IMR-90 (cell line): Measurements from ENCODE around the gene ZBTB8A. TPM values are rescaled to one million over a fixed set of nuclear protein-coding genes. Genes with fewer than 3 reads are reported as not detected.

Source experiments
- ATAC-seq: fragments of 200-7000 bp; cut with Tn5 transposase; 2 replicates; pipeline ENCODE4 v1.9.1; 2020; ENCODE audit warnings: low read depth, mild to moderate bottlenecking, moderate library complexity
- BruUV-seq: library from RNA; stranded (reverse); fragments of 400-500 nt; replicated peaks from 2 replicates; lab custom pipeline; 2021; lab: Mats Ljungman, UMichigan
- CTCF ChIA-PET: fragments of 300-600 bp; formaldehyde crosslinking; extraction: SDS; loops from one replicate; lab custom pipeline; 2021; ENCODE audit warnings: antibody characterized with exemption; lab: Yijun Ruan, JAX
- POLR2A ChIA-PET: fragments of 300-600 bp; sonication (Branson Sonifier 250); formaldehyde crosslinking; loops from one replicate; lab custom pipeline; 2022; ENCODE audit warnings: antibody characterized with exemption; ENCODE audit not compliant: unreplicated experiment; lab: Charles Lee
- DNase-seq: peaks from one replicate; pipeline ENCODE4 v3.0.0; 2013
- H2AFZ ChIP-seq: replicated peaks from 2 replicates; pipeline ENCODE3; 2013; ENCODE audit warnings: low read length, mild to moderate bottlenecking; ENCODE audit not compliant: poor library complexity
- H2AK5ac ChIP-seq: 2 replicates; pipeline ENCODE4 v1.6.1; 2013; ENCODE audit warnings: low read depth, low read length, inconsistent platforms
- H2AK9ac ChIP-seq: replicated peaks from 2 replicates; pipeline ENCODE3; 2013; ENCODE audit warnings: mild to moderate bottlenecking, low read depth, low read length, moderate library complexity; ENCODE audit not compliant: poor library complexity
- H2BK120ac ChIP-seq: 2 replicates; pipeline ENCODE4 v1.6.1; 2013; ENCODE audit warnings: low read depth, low read length, inconsistent platforms
- H2BK15ac ChIP-seq: 3 replicates; pipeline ENCODE4 v1.6.1; 2013; ENCODE audit warnings: low read depth, low read length, inconsistent platforms
- H2BK20ac ChIP-seq: 2 replicates; pipeline ENCODE4 v1.6.1; 2013; ENCODE audit warnings: low read depth, mild to moderate bottlenecking, inconsistent platforms, low read length, moderate library complexity
- H2BK5ac ChIP-seq: 2 replicates; pipeline ENCODE4 v1.6.1; 2013; ENCODE audit warnings: mild to moderate bottlenecking, low read depth, low read length, inconsistent platforms; ENCODE audit not compliant: poor library complexity, severe bottlenecking
- H3K14ac ChIP-seq: replicated peaks from 2 replicates; pipeline ENCODE4 v1.6.1; 2013; ENCODE audit warnings: low read depth, low read length, inconsistent platforms
- H3K18ac ChIP-seq: 2 replicates; pipeline ENCODE4 v1.6.1; 2013; ENCODE audit warnings: low read depth, low read length, control low read depth
- H3K23ac ChIP-seq: 2 replicates; pipeline ENCODE4 v1.6.1; 2013; ENCODE audit warnings: low read depth, low read length, inconsistent platforms
- H3K27ac ChIP-seq: 2 replicates; pipeline ENCODE4 v1.5.1; 2013; ENCODE audit warnings: mild to moderate bottlenecking, control low read depth, low read length; ENCODE audit not compliant: insufficient read depth
- H3K27me3 ChIP-seq: 2 replicates; pipeline ENCODE4 v1.6.1; 2013; ENCODE audit warnings: low read length; ENCODE audit not compliant: control insufficient read depth, insufficient read depth
- H3K36me3 ChIP-seq: 2 replicates; pipeline ENCODE4 v1.6.1; 2013; ENCODE audit warnings: low read length, mixed read lengths; ENCODE audit not compliant: control insufficient read depth, insufficient read depth
- H3K4ac ChIP-seq: 2 replicates; pipeline ENCODE4 v1.6.1; 2013; ENCODE audit warnings: low read depth, low read length, inconsistent platforms
- H3K4me1 ChIP-seq: 2 replicates; pipeline ENCODE4 v1.6.1; 2013; ENCODE audit warnings: low read length, mixed read lengths; ENCODE audit not compliant: control insufficient read depth, insufficient read depth
- H3K4me2 ChIP-seq: 2 replicates; pipeline ENCODE4 v1.6.1; 2013; ENCODE audit warnings: low read depth, mild to moderate bottlenecking, control low read depth, low read length, moderate library complexity
- H3K4me3 ChIP-seq: 2 replicates; pipeline ENCODE4 v1.5.1; 2013; ENCODE audit warnings: low read depth, mild to moderate bottlenecking, control low read depth, low read length, moderate library complexity; ENCODE audit not compliant: insufficient read depth
- H3K56ac ChIP-seq: 2 replicates; pipeline ENCODE4 v1.6.1; 2013; ENCODE audit warnings: low read length, inconsistent platforms; ENCODE audit not compliant: insufficient read depth; ENCODE audit errors: extremely low read depth
- H3K79me1 ChIP-seq, 2 experiments: 2 replicates each; pipeline ENCODE4 v1.6.1; 2013; ENCODE audit warnings: low read length in 2 of 2, inconsistent platforms in 1 of 2, low read depth in 1 of 2
- H3K9ac ChIP-seq: 2 replicates; pipeline ENCODE4 v1.6.1; 2013; ENCODE audit warnings: low read depth, low read length, control low read depth
- H3K9me1 ChIP-seq: 2 replicates; pipeline ENCODE4 v1.6.1; 2013; ENCODE audit warnings: low read length, inconsistent platforms; ENCODE audit not compliant: insufficient read depth
- H3K9me3 ChIP-seq: 2 replicates; pipeline ENCODE4 v1.6.1; 2013; ENCODE audit warnings: low read length; ENCODE audit not compliant: control insufficient read depth, insufficient read depth
- H4K20me1 ChIP-seq: 2 replicates; pipeline ENCODE4 v1.6.1; 2013; ENCODE audit warnings: low read length, inconsistent platforms; ENCODE audit not compliant: insufficient read depth
- H4K5ac ChIP-seq: 2 replicates; pipeline ENCODE4 v1.6.1; 2013; ENCODE audit warnings: mild to moderate bottlenecking, low read depth, low read length, control low read depth
- H4K8ac ChIP-seq, 2 experiments: 2 replicates each; pipeline ENCODE4 v1.6.1; 2013; ENCODE audit warnings: low read depth in 2 of 2, low read length in 2 of 2, control low read depth in 1 of 2, inconsistent platforms in 1 of 2
- H4K91ac ChIP-seq: 2 replicates; pipeline ENCODE4 v1.6.1; 2013; ENCODE audit warnings: low read depth, low read length, inconsistent platforms; ENCODE audit not compliant: insufficient read depth
- BHLHE40 ChIP-seq: fragments of 150-350 bp; IDR thresholded peaks from 2 replicates; pipeline ENCODE4 v1.6.1; 2016; ENCODE audit warnings: mild to moderate bottlenecking, low read depth, low read length
- CEBPB ChIP-seq: IDR thresholded peaks from 2 replicates; pipeline ENCODE4 v1.6.1; 2012; ENCODE audit warnings: low read depth, low read length, improper control_type of control experiment
- MAFK ChIP-seq: IDR thresholded peaks from 2 replicates; pipeline ENCODE4 v1.6.1; 2012; ENCODE audit warnings: low read depth, low read length, improper control_type of control experiment
- RCOR1 ChIP-seq: IDR thresholded peaks from 2 replicates; pipeline ENCODE4 v1.6.1; 2012; ENCODE audit warnings: mild to moderate bottlenecking, low read length, improper control_type of control experiment; ENCODE audit not compliant: insufficient replicate concordance
- RFX5 ChIP-seq: IDR thresholded peaks from 2 replicates; pipeline ENCODE4 v1.8.0; 2012; ENCODE audit warnings: low read depth, mild to moderate bottlenecking, low read length, moderate library complexity
- USF2 ChIP-seq: fragments of 150-350 bp; IDR thresholded peaks from 2 replicates; pipeline ENCODE4 v1.6.1; 2017; ENCODE audit warnings: mild to moderate bottlenecking, antibody characterized with exemption, low read length, low read depth
- WGBS, 2 experiments: methylation state at CpG; one replicate each; pipeline versions ENCODE4 v1.1.5 to v1.1.7; 2013; ENCODE audit warnings: missing lambda C conversion rate in 2 of 2; ENCODE audit not compliant: insufficient read length in 1 of 2; ENCODE audit errors: extremely low coverage in 2 of 2; 5-methylcytosine and 5-hydroxymethylcytosine counted together
- dilution Hi-C: fragments of 300-500 bp; cut with HindIII; formaldehyde crosslinking; loops from one replicate; pipeline ENCODE4 v1.14.3; 2018; ENCODE audit warnings: low sequenced_read_pairs; ENCODE audit not compliant: unreplicated experiment
- in situ Hi-C: fragments of 300-500 bp; cut with MboI; formaldehyde crosslinking; loops from 3 replicates; pipeline ENCODE4 v1.14.3; 2019; ENCODE audit warnings: low sequenced_read_pairs, inconsistent platforms, mixed read lengths
- intact Hi-C: fragments of 100-400 bp; cut with micrococcal nuclease; formaldehyde crosslinking; loops from 2 replicates; pipeline ENCODE4 v1.10.0; 2022
- polyA plus RNA-seq, 3 experiments: library from polyadenylated mRNA; depleted of rRNA; stranded (reverse); fragments of >200 nt; gene quantifications; 2 replicates each; pipeline ENCODE4 v1.2.3, GENCODE V29; 2012; ENCODE audit warnings: low replicate concordance in 1 of 3
- total RNA-seq: library from RNA; depleted of rRNA; stranded (reverse); fragments of >200 nt; gene quantifications from 2 replicates; pipeline ENCODE4 v1.2.3, GENCODE V29; 2012

The ZBTB8A gene
- total and polyA plus RNA-seq, 2 of the 4 experiments (the other 2 are of a cell fraction) = 2.1 to 6.1 TPM

GRCh38 chr1:32644426-32644825 lies 105.2 kb downstream of the ZBTB8A start:
- no peak overlapping the region for H3K14ac ChIP-seq
- H3K4me3 ChIP-seq = no peak overlapping the region
- no peak overlapping the region for H4K5ac ChIP-seq
- H4K8ac ChIP-seq = no peak overlapping the region
- no peak overlapping the region for H3K56ac ChIP-seq
- no CpG with 5 or more reads among the region's 4 CpGs for WGBS, 2 experiments
- in situ Hi-C loops (no loop called here), dilution Hi-C loops (no loop called here), intact Hi-C loops (no loop called here)
- H3K36me3 ChIP-seq = peaks cover 3% of the 10 kb centered on the region; the same call in 1 of the 2 replicates
- no peak overlapping the region for H2AK9ac ChIP-seq
- ChIA-PET POLR2A (no interaction called here), CTCF (no interaction called here)
- H4K91ac ChIP-seq = no peak overlapping the region
- peaks cover 19 to 36% of the 10 kb centered on the region in 2 experiments for H3K79me1 ChIP-seq
- H2BK120ac ChIP-seq = no peak overlapping the region
- no peak overlapping the region for H2BK20ac ChIP-seq
- no peaks in the 10 kb centered on the region for H3K4me1 ChIP-seq
- no peak overlapping the region for H2AK5ac ChIP-seq
- no peak overlapping the region for H3K23ac ChIP-seq
- no peak for TF ChIP-seq RFX5
- TF ChIP-seq BHLHE40 = no peak
- TF ChIP-seq CEBPB = no peak
- no peak for TF ChIP-seq MAFK
- no peak for TF ChIP-seq RCOR1
- TF ChIP-seq USF2 = no peak
- BruUV-seq = no TSS peak
- H4K20me1 ChIP-seq = peaks cover 15% of the 10 kb centered on the region
- no peak overlapping the region for H3K18ac ChIP-seq
- no peak overlapping the region for H3K9ac ChIP-seq
- no peak overlapping the region for H2BK15ac ChIP-seq
- ATAC-seq (no peak), DNase-seq (no peak)
- no peak overlapping the region for H3K4ac ChIP-seq
- H3K27ac ChIP-seq = no peak overlapping the region
- H2BK5ac ChIP-seq = no peak overlapping the region
- H3K27me3 ChIP-seq = no peaks in the 10 kb centered on the region
- H3K9me3 ChIP-seq = no peaks in the 10 kb centered on the region
- peaks cover 4% of the 10 kb centered on the region for H3K9me1 ChIP-seq
- H3K4me2 ChIP-seq = no peak overlapping the region
- H2AFZ ChIP-seq = no peak overlapping the region
